GM12878 (cell line): ENCODE results near the gene TAS2R41.

ENCODE experiments used
- ASH2L ChIP-seq: fragments of 300-600, 200-600 bp; sonication (generic); IDR thresholded peaks from 2 replicates; pipeline ENCODE4 v1.6.1; 2017; ENCODE audit warnings: low read depth, mild to moderate bottlenecking, borderline replicate concordance
- CEBPB ChIP-seq, 2 experiments: fragments of 150-350 bp in 1 of 2; IDR thresholded peaks; 2 replicates each; pipeline ENCODE4 v1.6.1; 2012 to 2014; ENCODE audit warnings: low read depth in 2 of 2, low read length in 2 of 2, borderline replicate concordance in 1 of 2, inconsistent platforms in 1 of 2
- CHD2 ChIP-seq: IDR thresholded peaks from 2 replicates; pipeline ENCODE4 v1.6.1; 2011; ENCODE audit warnings: low read depth, low read length, improper control_type of control experiment, borderline replicate concordance
- EGR1 ChIP-seq, 2 experiments: IDR thresholded peaks; 1 replicate in 1 of 2; 2 replicates in 1 of 2; pipeline ENCODE4 v1.6.1; 2011 to 2012; ENCODE audit warnings: low read depth in 2 of 2, low read length in 2 of 2, borderline replicate concordance in 1 of 2, mild to moderate bottlenecking in 1 of 2, moderate library complexity in 1 of 2
- JUNB ChIP-seq: IDR thresholded peaks from 2 replicates; pipeline ENCODE4 v1.6.1; 2016; ENCODE audit warnings: antibody characterized with exemption, mild to moderate bottlenecking
- NFYB ChIP-seq: IDR thresholded peaks from 2 replicates; pipeline ENCODE4 v1.6.1; 2011; ENCODE audit warnings: low read depth, mild to moderate bottlenecking, low read length, improper control_type of control experiment, moderate library complexity; ENCODE audit not compliant: insufficient read depth
- STAT1 ChIP-seq: fragments of 450-650 bp; conservative IDR thresholded peaks from 2 replicates; pipeline ENCODE4 v1.6.1; 2014; ENCODE audit warnings: antibody characterized with exemption, mild to moderate bottlenecking
- TBL1XR1 ChIP-seq: IDR thresholded peaks from 2 replicates; pipeline ENCODE4 v1.6.1; 2012; ENCODE audit warnings: low read depth, low read length, improper control_type of control experiment
- TCF7 ChIP-seq: IDR thresholded peaks from 2 replicates; pipeline ENCODE4 v1.6.1; 2014; ENCODE audit warnings: antibody characterized with exemption, borderline replicate concordance
- TF ChIP-seq, protein P1 (sequence below): fragments of 450-650 bp; IDR thresholded peaks from 2 replicates; pipeline ENCODE4 v1.6.1; 2018; ENCODE audit warnings: mild to moderate bottlenecking, low read depth, moderate library complexity; ENCODE audit not compliant: partially characterized antibody
- TF ChIP-seq, protein P2 (sequence below): fragments of 450-650 bp; IDR thresholded peaks from 2 replicates; pipeline ENCODE4 v1.6.1; 2016; ENCODE audit warnings: mild to moderate bottlenecking, moderate library complexity, borderline replicate concordance
- TF ChIP-seq, protein P3 (sequence below), 3 experiments: IDR thresholded peaks in 2 of 3; conservative IDR thresholded peaks in 1 of 3; 2 replicates each; pipeline ENCODE4 v1.5.1; 2011; ENCODE audit warnings: low read depth in 3 of 3, low read length in 3 of 3, mild to moderate bottlenecking in 3 of 3, control low read depth in 2 of 3, moderate library complexity in 2 of 3, inconsistent platforms in 1 of 3, mixed read lengths in 1 of 3; ENCODE audit not compliant: control insufficient read depth in 2 of 3, insufficient read depth in 1 of 3; ENCODE audit errors: extremely low read depth in 1 of 3

DNA sequence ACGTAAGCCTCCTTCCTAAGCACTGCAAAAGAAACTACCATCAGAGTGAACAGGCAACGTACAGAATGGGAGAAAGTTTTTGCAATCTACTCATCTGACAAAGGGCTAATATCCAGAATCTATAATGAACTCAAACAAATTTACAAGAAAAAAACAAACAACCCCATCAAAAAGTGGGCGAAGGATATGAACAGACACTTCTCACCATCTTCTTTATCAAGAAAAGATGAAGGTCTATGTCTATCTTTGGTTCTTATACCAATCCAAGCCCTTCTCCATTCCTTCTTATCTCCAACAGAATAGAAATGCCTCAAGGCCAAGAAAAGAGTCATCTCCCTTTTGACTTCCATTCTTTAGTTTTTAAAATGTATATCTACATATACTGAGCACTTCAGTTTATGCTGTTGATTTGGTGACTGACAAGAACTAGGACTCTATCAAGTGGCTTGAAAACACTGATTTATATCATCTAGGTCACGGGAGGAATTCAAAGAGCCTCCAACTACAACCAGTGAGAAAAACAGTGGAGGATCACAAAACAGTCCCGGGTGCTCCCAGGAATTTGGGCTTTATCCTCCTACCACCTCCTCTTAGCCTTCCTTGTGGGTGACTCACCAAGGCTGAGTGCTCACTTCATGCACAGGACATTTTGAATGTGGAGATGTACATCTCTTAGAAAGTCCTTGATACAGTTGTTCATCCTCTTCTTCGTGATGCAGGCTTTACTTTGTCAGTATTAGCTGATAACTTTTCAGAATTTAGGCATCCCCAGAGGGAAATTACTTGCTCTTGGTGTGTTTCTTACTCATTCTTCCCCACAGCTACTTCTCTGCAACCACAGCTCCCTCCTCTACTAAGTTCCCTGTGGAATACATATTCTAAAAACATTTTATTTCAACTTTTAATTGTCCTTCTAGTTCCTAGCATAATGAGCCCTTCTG lies 15.4 kb downstream of the TAS2R41 start:
- TF ChIP-seq CEBPB (IDR thresholded peaks at IDR 0.05; ENCODE audit: borderline replicate concordance in 1 of 2, low read depth in 2 of 2, low read length in 2 of 2) (no peak), CHD2 (no peak), NFYB (no peak), TCF7 (no peak), ASH2L (no peak), JUNB (no peak), EGR1 (IDR thresholded peaks at IDR 0.05; ENCODE audit: borderline replicate concordance in 1 of 2, low read depth in 2 of 2, low read length in 2 of 2) (no peak), STAT1 (no peak), TBL1XR1 (no peak)
- TF ChIP-seq, protein P1, sequence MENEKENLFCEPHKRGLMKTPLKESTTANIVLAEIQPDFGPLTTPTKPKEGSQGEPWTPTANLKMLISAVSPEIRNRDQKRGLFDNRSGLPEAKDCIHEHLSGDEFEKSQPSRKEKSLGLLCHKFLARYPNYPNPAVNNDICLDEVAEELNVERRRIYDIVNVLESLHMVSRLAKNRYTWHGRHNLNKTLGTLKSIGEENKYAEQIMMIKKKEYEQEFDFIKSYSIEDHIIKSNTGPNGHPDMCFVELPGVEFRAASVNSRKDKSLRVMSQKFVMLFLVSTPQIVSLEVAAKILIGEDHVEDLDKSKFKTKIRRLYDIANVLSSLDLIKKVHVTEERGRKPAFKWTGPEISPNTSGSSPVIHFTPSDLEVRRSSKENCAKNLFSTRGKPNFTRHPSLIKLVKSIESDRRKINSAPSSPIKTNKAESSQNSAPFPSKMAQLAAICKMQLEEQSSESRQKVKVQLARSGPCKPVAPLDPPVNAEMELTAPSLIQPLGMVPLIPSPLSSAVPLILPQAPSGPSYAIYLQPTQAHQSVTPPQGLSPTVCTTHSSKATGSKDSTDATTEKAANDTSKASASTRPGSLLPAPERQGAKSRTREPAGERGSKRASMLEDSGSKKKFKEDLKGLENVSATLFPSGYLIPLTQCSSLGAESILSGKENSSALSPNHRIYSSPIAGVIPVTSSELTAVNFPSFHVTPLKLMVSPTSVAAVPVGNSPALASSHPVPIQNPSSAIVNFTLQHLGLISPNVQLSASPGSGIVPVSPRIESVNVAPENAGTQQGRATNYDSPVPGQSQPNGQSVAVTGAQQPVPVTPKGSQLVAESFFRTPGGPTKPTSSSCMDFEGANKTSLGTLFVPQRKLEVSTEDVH: no peak
- TF ChIP-seq, protein P2, sequence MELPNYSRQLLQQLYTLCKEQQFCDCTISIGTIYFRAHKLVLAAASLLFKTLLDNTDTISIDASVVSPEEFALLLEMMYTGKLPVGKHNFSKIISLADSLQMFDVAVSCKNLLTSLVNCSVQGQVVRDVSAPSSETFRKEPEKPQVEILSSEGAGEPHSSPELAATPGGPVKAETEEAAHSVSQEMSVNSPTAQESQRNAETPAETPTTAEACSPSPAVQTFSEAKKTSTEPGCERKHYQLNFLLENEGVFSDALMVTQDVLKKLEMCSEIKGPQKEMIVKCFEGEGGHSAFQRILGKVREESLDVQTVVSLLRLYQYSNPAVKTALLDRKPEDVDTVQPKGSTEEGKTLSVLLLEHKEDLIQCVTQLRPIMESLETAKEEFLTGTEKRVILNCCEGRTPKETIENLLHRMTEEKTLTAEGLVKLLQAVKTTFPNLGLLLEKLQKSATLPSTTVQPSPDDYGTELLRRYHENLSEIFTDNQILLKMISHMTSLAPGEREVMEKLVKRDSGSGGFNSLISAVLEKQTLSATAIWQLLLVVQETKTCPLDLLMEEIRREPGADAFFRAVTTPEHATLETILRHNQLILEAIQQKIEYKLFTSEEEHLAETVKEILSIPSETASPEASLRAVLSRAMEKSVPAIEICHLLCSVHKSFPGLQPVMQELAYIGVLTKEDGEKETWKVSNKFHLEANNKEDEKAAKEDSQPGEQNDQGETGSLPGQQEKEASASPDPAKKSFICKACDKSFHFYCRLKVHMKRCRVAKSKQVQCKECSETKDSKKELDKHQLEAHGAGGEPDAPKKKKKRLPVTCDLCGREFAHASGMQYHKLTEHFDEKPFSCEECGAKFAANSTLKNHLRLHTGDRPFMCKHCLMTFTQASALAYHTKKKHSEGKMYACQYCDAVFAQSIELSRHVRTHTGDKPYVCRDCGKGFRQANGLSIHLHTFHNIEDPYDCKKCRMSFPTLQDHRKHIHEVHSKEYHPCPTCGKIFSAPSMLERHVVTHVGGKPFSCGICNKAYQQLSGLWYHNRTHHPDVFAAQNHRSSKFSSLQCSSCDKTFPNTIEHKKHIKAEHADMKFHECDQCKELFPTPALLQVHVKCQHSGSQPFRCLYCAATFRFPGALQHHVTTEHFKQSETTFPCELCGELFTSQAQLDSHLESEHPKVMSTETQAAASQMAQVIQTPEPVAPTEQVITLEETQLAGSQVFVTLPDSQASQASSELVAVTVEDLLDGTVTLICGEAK: no peak
- TF ChIP-seq, protein P3, sequence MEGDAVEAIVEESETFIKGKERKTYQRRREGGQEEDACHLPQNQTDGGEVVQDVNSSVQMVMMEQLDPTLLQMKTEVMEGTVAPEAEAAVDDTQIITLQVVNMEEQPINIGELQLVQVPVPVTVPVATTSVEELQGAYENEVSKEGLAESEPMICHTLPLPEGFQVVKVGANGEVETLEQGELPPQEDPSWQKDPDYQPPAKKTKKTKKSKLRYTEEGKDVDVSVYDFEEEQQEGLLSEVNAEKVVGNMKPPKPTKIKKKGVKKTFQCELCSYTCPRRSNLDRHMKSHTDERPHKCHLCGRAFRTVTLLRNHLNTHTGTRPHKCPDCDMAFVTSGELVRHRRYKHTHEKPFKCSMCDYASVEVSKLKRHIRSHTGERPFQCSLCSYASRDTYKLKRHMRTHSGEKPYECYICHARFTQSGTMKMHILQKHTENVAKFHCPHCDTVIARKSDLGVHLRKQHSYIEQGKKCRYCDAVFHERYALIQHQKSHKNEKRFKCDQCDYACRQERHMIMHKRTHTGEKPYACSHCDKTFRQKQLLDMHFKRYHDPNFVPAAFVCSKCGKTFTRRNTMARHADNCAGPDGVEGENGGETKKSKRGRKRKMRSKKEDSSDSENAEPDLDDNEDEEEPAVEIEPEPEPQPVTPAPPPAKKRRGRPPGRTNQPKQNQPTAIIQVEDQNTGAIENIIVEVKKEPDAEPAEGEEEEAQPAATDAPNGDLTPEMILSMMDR (IDR thresholded peaks at IDR 0.05 in 2 of 3, conservative IDR thresholded peaks at IDR 0.05 in 1 of 3; ENCODE audit: control insufficient read depth in 2 of 3, extremely low read depth in 1 of 3, insufficient read depth in 1 of 3, low read depth in 3 of 3, low read length in 3 of 3): no peak
